ENCODE measurements around the gene HEBP1. TPM values are rescaled to one million over a fixed set of nuclear protein-coding genes. Genes with fewer than 3 reads are reported as not detected.

Gene HEBP1
- total RNA-seq, 1 donor from 2014 or later = 28.9 TPM

DNA sequence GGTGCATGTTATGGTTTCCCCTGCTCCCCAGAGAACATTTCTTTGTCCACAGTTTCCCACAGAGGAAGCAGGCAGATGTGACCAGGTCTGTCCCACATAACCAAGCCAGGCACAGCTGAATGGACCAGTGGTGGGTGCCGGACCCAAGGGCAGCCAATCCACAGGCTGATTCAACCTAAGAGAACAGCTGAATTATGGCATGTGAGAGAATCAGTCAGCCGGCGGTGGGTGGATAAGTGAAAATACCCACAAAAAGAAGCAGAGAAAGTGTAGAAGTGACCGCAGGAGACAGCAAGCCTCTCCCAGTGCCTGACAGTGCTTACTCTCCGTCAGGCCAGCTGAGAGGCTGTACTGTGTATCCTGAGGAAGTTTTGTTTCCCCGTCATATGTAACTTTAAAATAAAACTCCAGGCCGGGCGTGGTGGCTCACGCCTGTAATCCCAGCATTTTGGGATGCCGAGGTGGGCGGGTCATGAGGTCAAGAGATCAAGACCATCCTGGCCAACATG lies 63.0 kb downstream of the HEBP1 start:
- no peak overlapping the region for H3K27ac ChIP-seq (ENCODE audit: low read depth, low read length)
- Mint-ChIP-seq H3K27me3 (ENCODE audit: low read depth, unreplicated experiment) (peaks cover 2% of the 10 kb centered on the region), H3K4me3 (ENCODE audit: unreplicated experiment) (no peak overlapping the region)

DNA sequence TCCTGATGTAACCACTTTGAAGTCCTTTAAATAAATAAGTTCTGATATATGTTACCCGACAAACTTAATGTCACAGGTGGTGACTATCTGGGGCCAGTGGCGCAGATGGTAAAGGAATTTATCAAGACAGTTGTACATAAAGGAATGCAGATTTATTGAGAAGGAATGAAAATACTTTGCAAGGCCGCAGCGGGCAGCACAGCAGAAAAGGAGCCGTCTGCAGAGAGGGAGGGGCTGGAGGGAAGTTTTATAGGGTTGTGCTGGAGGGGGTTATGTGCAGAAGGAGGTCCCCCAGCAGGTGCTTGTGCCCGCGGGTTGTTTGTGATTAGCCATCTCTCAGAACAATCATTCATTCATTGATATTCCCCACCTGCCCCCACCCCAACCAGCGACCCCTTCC lies 65.5 kb downstream of the HEBP1 start:
- no peak overlapping the region for H3K4me3 ChIP-seq (ENCODE audit: insufficient read depth, low read depth, low read length)
- H3K9me3 ChIP-seq (ENCODE audit: insufficient read depth, low read depth, low read length) = no peaks in the 10 kb centered on the region
- no peak overlapping the region for H3K4me2 ChIP-seq (ENCODE audit: low read length)
- H3K9ac ChIP-seq (ENCODE audit: low read length) = no peak overlapping the region
- TF ChIP-seq, protein P1, sequence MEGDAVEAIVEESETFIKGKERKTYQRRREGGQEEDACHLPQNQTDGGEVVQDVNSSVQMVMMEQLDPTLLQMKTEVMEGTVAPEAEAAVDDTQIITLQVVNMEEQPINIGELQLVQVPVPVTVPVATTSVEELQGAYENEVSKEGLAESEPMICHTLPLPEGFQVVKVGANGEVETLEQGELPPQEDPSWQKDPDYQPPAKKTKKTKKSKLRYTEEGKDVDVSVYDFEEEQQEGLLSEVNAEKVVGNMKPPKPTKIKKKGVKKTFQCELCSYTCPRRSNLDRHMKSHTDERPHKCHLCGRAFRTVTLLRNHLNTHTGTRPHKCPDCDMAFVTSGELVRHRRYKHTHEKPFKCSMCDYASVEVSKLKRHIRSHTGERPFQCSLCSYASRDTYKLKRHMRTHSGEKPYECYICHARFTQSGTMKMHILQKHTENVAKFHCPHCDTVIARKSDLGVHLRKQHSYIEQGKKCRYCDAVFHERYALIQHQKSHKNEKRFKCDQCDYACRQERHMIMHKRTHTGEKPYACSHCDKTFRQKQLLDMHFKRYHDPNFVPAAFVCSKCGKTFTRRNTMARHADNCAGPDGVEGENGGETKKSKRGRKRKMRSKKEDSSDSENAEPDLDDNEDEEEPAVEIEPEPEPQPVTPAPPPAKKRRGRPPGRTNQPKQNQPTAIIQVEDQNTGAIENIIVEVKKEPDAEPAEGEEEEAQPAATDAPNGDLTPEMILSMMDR (IDR thresholded peaks at IDR 0.05; ENCODE audit: insufficient read depth, low read depth, low read length) = no peak
- no peak for TF ChIP-seq EZH2 (IDR thresholded peaks at IDR 0.05; ENCODE audit: insufficient read depth, low read length)
- no peak for DNase-seq (ENCODE audit: low read depth)
- H4K20me1 ChIP-seq (ENCODE audit: insufficient read depth, low read length) = no peaks in the 10 kb centered on the region
- no peak overlapping the region for H2AFZ ChIP-seq (ENCODE audit: low read depth, low read length)
- Mint-ChIP-seq H3K27me3 (ENCODE audit: low read depth, unreplicated experiment) (peaks cover 2% of the 10 kb centered on the region), H3K4me3 (ENCODE audit: unreplicated experiment) (no peak overlapping the region), H3K36me3 (ENCODE audit: low read depth, unreplicated experiment) (no peaks in the 10 kb centered on the region), H3K9me3 (ENCODE audit: unreplicated experiment) (no peaks in the 10 kb centered on the region), H3K4me1 (ENCODE audit: low read depth, unreplicated experiment) (no peaks in the 10 kb centered on the region), H3K27ac (ENCODE audit: unreplicated experiment) (no peak overlapping the region)
- FAIRE-seq = no peak
- H3K4me1 ChIP-seq (ENCODE audit: insufficient read depth, low read length) = no peaks in the 10 kb centered on the region
- H3K79me2 ChIP-seq (ENCODE audit: insufficient read depth, low read length) = no peaks in the 10 kb centered on the region
- no peaks in the 10 kb centered on the region for H3K27me3 ChIP-seq (ENCODE audit: insufficient read depth, low read length)
- no peaks in the 10 kb centered on the region for H3K36me3 ChIP-seq (ENCODE audit: insufficient read depth, low read length)
- no peak overlapping the region for H3K27ac ChIP-seq (ENCODE audit: low read depth, low read length)

More for the DNA sequence above, 63.0 kb downstream of the HEBP1 start:
- no peaks in the 10 kb centered on the region for H3K79me2 ChIP-seq (ENCODE audit: insufficient read depth, low read length)
- Mint-ChIP-seq H3K4me1 (ENCODE audit: low read depth, unreplicated experiment) (no peaks in the 10 kb centered on the region), H3K27ac (ENCODE audit: unreplicated experiment) (no peak overlapping the region), H3K9me3 (ENCODE audit: unreplicated experiment) (no peaks in the 10 kb centered on the region), H3K36me3 (ENCODE audit: low read depth, unreplicated experiment) (no peaks in the 10 kb centered on the region)
- no peaks in the 10 kb centered on the region for H3K4me1 ChIP-seq (ENCODE audit: insufficient read depth, low read length)
- no peak overlapping the region for H3K4me2 ChIP-seq (ENCODE audit: low read length)
- H3K36me3 ChIP-seq (ENCODE audit: insufficient read depth, low read length) = no peaks in the 10 kb centered on the region
- FAIRE-seq = no peak
- TF ChIP-seq, protein P1 (IDR thresholded peaks at IDR 0.05; ENCODE audit: insufficient read depth, low read depth, low read length) = no peak
- no peak for TF ChIP-seq EZH2 (IDR thresholded peaks at IDR 0.05; ENCODE audit: insufficient read depth, low read length)
- H3K4me3 ChIP-seq (ENCODE audit: insufficient read depth, low read depth, low read length) = no peak overlapping the region
- no peak for DNase-seq (ENCODE audit: low read depth)
- no peak overlapping the region for H3K9ac ChIP-seq (ENCODE audit: low read length)
- no peaks in the 10 kb centered on the region for H4K20me1 ChIP-seq (ENCODE audit: insufficient read depth, low read length)
- H3K27me3 ChIP-seq (ENCODE audit: insufficient read depth, low read length) = no peaks in the 10 kb centered on the region
- no peak overlapping the region for H2AFZ ChIP-seq (ENCODE audit: low read depth, low read length)
- H3K9me3 ChIP-seq (ENCODE audit: insufficient read depth, low read depth, low read length) = no peaks in the 10 kb centered on the region

DNA sequence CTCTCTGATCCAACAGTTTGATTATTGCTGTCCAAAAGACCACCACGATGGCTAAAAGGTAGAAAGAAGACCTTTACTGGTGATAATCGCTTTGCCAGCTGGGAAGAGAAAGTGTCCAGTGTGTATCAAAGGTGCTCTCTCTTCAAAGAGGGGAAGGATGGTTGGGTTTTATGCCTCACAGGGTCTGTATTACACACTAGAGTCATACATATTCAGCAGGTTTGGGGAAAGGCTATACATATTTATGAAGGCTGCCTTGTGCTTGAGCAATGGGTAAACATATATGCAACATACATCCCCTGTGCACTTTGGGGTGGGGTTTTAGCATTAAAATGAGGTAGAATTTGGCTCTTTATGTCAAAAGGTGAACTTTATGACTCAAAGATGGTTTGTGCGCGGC lies 66.3 kb downstream of the HEBP1 start:
- H2AFZ ChIP-seq (ENCODE audit: low read depth, low read length) = no peak overlapping the region
- Mint-ChIP-seq H3K4me1 (ENCODE audit: low read depth, unreplicated experiment) (no peaks in the 10 kb centered on the region), H3K36me3 (ENCODE audit: low read depth, unreplicated experiment) (no peaks in the 10 kb centered on the region), H3K4me3 (ENCODE audit: unreplicated experiment) (no peak overlapping the region), H3K27me3 (ENCODE audit: low read depth, unreplicated experiment) (peaks cover 2% of the 10 kb centered on the region), H3K9me3 (ENCODE audit: unreplicated experiment) (no peaks in the 10 kb centered on the region), H3K27ac (ENCODE audit: unreplicated experiment) (no peak overlapping the region)
- H3K36me3 ChIP-seq (ENCODE audit: insufficient read depth, low read length) = no peaks in the 10 kb centered on the region
- H3K27ac ChIP-seq (ENCODE audit: low read depth, low read length) = no peak overlapping the region
- DNase-seq (ENCODE audit: low read depth) (no peak), FAIRE-seq (no peak)
- H3K27me3 ChIP-seq (ENCODE audit: insufficient read depth, low read length) = no peaks in the 10 kb centered on the region
- TF ChIP-seq, protein P1 (IDR thresholded peaks at IDR 0.05; ENCODE audit: insufficient read depth, low read depth, low read length) = no peak
- TF ChIP-seq EZH2 (IDR thresholded peaks at IDR 0.05; ENCODE audit: insufficient read depth, low read length) = no peak
- no peaks in the 10 kb centered on the region for H3K79me2 ChIP-seq (ENCODE audit: insufficient read depth, low read length)
- H3K9me3 ChIP-seq (ENCODE audit: insufficient read depth, low read depth, low read length) = no peaks in the 10 kb centered on the region
- H3K4me1 ChIP-seq (ENCODE audit: insufficient read depth, low read length) = no peaks in the 10 kb centered on the region
- H4K20me1 ChIP-seq (ENCODE audit: insufficient read depth, low read length) = no peaks in the 10 kb centered on the region
- H3K4me2 ChIP-seq (ENCODE audit: low read length) = no peak overlapping the region
- H3K9ac ChIP-seq (ENCODE audit: low read length) = no peak overlapping the region
- H3K4me3 ChIP-seq (ENCODE audit: insufficient read depth, low read depth, low read length) = no peak overlapping the region

Measured in astrocyte (in vitro differentiated cells and primary cell).